D341Med (cell line): ENCODE results near the gene LHB.
A peak's percentile ranks its signal among the peaks of the same experiment; 100 is the strongest.
"Not testable (repeated sequence)": the region's sequence is repeated elsewhere in the genome, so short reads cannot be mapped to it uniquely, and the experiment has no call there.

Experiments
- DNase-seq: peaks from one replicate; pipeline ENCODE4 v3.0.0; 2012; ENCODE audit warnings: low spot score

LHB gene

DNA sequence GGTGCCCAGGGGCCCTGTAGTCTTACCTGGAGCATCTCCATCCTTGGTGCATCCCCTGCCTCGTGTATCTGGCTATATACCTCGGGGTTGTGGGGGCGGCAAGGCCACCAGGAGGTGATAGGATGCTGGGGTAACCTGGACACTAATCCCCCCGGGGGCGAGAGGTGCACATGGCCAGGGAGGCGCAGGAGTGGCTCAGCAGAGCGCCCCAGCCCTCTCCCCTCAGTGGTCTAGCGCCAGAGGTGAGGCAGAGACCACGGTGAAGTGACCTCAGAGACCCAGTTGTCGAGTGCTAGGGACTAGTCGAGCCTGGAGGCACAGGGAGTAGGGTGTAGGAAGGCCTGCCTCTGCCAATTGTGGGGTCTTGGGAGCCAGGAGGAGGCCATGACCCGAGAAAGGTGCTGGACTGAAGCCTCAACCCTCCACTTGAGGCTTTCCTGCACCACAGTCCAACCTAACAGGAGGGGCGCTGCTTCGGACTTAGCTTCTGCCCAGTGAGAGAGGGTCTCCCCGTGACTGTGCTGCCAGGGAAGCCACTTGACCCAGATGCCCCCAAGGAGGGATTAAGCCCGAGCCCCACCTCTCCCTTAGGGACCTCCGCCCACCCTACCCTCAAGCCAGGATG lies at the start of gene LHB:
LHB (minus strand) TSS at position 51 of the 625 bp plus-strand sequence; CDS start at position 41, 10 bp downstream.
- peak; percentile 22 for DNase-seq

GRCh38 chr19:49065905-49066512 lies 49.1 kb upstream of the LHB start:
- DNase-seq = peak; percentile 21

GRCh38 chr19:49064768-49065611 lies 48.1 kb upstream of the LHB start, which contains the start of gene NTF4:
TSS of gene NTF4 (minus strand) at chr19:49064818. CDS start at chr19:49061997, 2,821 bp downstream.
- peak; percentile 73 for DNase-seq

DNA sequence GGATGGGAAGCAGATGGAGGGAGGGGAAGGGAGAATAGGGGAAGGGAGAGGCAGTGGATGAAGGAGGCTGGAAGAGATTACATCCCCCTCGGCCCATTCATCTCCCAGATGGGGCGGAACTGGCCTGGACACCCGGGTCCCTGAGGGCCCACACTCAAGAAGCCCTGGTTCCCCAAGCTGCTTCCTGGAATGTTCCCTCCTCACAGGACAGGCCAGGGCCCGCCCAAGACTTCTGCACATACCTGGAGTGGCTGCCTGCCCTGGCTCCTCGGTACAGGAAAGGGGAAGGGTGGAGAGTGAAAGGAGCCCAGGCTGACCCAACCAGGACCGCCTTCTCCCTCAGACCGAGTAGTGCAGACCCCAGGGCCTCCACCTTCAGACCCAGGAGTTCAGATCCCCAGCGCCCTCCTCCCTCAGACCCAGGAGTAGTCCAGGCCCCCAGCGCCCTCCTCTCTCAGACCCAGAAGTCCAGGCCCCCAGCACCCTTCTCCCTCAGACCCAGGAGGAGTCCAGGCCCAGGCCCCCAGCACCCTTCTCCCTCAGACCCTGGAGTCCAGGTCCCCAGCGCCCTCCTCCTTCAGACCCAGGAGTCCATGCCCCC lies 47.2 kb upstream of the LHB start:
- peak; percentile 38 for DNase-seq

DNA sequence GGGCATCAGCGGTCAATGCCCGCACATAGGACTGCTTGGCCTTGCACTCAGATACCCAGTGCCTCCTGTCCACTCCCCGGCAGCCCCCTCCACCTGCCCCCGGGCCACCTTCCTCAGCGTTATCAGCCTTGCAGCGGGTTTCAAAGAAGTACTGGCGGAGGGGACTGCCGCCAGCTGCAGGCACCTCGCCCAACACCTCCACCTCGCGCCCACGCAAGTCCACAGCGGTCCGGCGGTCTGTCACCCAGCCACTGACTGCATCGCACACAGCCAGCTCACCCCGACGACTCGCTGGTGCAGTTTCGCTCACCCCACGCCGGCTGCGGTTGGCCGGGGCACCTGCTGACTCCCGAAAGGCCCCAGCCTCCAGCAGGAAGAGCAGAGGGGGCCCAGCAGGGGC lies 44.6 kb upstream of the LHB start:
- no peak for DNase-seq

GRCh38 chr19:49061000-49061399 lies 44.1 kb upstream of the LHB start:
- no peak for DNase-seq

DNA sequence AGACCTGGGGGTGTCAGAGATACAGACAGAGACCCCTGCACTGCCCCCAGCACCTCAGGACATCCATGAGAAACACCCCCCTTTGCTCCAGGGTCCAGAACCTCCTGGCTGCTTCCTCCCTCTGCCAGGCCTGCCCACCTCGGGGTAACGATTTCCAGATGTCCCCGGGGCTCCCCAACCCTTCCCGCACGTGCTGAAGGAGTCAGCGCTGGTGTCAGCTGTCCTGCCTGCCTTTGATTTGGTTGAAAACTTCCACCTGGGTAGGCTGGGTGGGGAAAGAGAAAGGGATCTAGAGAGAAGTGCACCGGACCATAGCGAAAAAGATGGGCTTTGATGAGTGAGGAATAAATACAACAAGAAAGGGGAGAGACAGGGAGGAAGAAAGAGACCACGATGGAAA lies 42.2 kb upstream of the LHB start:
- DNase-seq = no peak

DNA sequence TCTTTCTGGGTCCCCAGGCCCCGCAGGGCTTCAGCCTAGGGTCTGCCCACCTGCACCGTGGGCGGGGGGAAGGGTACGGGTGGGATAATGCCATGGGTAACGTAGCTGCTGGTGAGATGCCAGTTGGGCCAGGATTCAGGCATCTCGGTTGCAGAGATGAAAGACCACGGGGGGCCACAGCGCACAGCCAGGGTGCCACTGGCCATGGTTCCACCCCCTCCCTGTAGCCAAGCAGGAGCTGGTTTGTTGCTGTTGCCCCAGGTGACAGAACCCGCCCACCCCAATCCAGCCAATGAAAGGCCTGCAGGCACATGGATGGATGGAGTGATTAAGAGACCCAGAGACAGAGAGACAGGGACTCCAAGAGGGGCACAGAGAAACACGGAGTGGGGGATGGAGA lies 41.7 kb upstream of the LHB start:
- peak; percentile 40 for DNase-seq

GRCh38 chr19:49057636-49058234 lies 40.8 kb upstream of the LHB start, which contains the start of gene CGB7:
TSS of gene CGB7 (minus strand) at chr19:49057749. CDS start at chr19:49055375, 2,374 bp downstream.
- DNase-seq = peak; percentile 62

DNA sequence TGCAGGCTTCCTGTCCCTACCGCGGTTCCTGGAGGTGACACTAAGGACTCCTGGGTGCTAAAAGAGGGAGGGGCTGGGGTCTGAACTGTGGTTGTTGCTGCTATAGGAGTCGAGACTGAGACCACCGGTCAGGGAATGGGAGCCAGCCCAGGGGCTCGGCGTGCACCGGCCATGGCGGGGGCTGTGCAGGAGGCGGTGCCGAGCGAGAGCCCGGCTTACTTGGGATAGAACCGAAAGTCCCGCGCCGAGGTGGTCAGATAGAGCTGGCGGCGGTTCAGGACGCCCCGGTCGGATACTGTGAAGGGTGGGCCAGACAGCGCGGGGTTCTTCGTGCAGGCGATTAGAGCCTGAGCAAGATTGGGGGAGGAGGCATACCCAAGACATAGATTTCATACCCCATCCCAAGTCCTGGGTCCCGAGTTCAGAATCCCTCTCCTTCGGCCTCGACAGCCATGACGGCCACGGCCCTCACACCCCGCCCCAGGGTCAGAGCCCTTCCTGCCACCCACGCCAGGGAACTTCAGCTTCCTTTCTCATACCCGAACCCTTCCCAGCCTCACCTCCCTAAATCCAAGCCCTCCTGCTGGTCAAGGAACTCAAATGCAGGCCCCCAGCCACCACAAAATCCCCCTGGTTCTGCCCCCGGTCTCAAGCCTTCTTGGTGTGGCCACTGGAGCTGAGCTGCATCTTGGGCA lies 40.2 kb upstream of the LHB start:
- DNase-seq = not testable (repeated sequence)

DNA sequence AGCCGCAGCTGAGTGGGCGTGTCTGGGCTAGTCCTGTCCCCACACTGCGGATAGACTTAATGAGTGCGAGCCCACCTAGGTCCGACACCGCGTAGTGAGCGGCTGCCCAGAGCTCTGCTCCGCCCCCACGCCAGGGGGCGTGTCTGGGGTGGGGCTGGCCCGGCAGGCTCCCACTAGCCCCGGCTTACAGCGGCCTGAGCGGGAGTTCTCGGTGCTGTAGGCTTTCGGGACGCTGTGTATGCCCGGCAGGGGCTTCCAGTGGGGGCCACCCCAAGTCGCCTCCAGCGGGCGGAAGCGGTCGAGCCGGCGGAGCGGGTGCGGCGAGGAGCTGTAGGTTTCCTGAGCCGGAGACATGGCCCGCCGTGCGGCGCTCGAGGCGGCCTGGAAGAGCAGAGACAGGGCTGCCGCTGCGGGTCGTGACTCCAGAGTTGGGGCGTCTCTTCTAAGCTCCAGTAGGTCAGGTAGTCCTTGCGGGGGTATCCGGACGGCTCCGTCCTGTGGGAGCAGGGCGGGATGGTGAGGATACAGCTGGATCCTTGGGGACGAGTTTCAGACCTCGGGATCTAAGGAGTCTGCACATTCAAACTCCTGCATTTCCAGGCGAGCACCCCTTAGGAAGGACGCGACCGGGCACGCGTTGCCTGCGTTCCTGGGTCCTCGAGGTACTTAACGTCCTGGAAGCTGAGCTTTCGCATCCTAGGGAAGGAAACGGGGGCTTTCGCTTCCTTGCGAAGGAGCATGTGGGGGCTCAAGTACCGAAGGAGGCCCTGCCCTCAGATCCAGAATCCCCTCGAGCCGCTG lies 39.4 kb upstream of the LHB start:
- peak; percentile 82 for DNase-seq

DNA sequence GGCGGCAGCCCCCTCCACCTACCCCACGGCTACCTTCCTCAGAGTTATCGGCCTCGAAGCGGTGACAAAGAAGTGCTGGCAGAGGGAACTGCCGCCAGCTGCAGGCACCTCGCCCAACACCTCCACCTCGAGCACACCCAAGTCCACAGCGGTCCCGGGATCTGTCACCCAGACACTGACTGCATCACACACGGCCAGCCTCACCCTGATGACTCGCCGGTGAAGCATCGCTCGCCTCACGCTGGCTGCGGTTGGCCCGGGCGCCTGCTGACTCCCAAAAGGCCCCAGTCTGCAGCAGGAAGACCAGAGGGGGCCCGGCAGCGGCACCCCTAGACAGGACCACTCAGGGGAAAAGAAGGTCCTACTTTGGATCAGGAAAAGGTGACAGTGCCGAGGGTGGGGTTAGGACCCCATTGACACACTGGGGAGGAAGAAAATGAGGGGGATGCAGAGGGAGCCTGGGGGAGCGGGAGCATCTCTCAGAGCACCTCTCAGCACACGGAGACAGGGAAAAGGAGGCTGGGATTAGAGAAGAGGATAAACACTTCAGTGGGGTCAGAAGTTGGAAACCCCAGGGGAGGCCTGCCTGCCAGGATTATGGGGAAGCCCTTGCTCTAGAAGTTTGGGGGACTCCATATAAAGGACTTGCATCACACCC lies 33.6 kb upstream of the LHB start:
- not testable (repeated sequence) for DNase-seq

GRCh38 chr19:49049834-49050233 lies 32.9 kb upstream of the LHB start:
- not testable (repeated sequence) for DNase-seq

GRCh38 chr19:49049011-49049410 lies 32.1 kb upstream of the LHB start, which contains the start of gene CGB8:
TSS of gene CGB8 (minus strand) at chr19:49049111. CDS start at chr19:49048739, 372 bp downstream.
- DNase-seq = not testable (repeated sequence)

DNA sequence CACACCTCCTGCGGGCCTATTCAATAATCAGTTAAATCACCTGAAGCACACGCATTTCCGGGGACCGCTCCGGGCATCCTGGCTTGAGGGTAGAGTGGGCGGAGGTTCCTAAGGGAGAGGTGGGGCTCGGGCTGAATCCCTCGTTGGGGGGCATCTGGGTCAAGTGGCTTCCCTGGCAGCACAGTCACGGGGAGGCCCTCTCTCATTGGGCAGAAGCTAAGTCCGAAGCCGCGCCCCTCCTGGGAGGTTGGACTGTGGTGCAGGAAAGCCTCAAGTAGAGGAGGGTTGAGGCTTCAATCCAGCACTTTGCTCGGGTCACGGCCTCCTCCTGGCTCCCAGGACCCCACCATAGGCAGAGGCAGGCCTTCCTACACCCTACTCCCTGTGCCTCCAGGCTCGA lies 26.7 kb upstream of the LHB start, which contains the start of gene CGB5:
CGB5 (plus strand) TSS at position 301 of the 400 bp plus-strand sequence. CDS start 362 bp downstream, outside the sequence.
- DNase-seq = not testable (repeated sequence)

DNA sequence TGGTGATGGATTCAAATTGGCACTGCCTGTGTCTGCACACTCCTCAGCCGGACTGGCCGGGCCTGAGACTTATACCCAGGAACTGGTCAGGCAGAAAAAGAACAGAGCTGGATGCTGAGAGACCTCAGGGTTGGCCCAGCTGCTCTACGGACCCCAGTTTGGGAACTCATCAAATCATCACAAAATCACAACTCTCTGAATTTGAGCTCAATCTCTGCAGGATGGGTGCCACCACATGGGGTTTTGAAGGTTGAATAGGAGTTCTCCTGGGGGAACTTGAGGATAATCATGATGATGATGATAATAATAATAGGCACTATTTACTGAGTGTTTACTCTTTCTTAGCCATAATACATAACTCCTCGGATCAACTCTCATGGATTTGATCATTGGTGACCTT lies 25.8 kb upstream of the LHB start:
- not testable (repeated sequence) for DNase-seq

DNA sequence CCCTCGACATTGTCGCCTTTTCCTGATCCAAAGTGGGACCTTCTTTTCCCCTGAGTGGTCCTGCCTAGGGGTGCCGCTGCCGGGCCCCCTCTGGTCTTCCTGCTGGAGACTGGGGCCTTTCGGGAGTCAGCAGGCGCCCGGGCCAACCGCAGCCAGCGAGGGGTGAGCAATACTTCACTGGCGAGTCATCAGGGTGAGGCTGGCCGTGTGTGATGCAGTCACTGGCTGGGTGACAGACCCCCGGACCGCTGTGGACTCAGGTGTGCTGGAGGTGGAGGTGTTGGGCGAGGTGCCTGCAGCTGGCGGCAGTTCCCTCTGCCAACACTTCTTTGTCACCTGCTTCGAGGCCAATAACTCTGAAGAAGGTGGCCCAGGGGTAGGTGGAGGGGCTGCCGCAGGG lies 25.3 kb upstream of the LHB start:
- no peak for DNase-seq

DNA sequence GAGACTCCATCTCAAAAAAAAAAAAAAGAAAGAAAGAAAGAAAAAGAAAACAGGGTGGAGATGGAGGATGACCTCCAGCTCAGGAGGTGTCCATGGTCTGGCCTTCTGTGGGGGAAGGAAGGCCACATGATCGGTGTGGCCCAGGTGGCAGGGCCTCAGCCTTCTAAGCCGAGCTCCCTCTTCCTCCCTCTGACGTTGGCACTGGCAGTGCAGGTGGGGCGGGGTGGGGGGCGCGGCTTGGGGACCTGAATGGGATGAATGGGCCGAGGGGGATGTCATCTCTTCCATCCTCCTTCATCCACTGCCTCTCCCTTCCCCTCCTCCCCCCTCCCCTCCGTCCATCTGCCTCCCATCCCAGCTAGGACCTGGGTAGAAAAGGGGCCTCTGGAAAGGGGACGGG lies 22.8 kb upstream of the LHB start:
- not testable (repeated sequence) for DNase-seq

- DNase-seq = not testable (repeated sequence)
These were observed 21.8 kb upstream of the LHB start for GRCh38 chr19:49038557-49039276.
